Fibroblast of skin of right biceps (primary cell): ENCODE data around the gene TAF11L2.
"Not testable (repeated sequence)": the region's sequence is repeated elsewhere in the genome, so short reads cannot be mapped to it uniquely, and the experiment has no call there.

Experiments used
- DNase-seq: peaks from one replicate; pipeline ENCODE4 v3.0.0-alpha.2; 2013

Gene TAF11L2

DNA sequence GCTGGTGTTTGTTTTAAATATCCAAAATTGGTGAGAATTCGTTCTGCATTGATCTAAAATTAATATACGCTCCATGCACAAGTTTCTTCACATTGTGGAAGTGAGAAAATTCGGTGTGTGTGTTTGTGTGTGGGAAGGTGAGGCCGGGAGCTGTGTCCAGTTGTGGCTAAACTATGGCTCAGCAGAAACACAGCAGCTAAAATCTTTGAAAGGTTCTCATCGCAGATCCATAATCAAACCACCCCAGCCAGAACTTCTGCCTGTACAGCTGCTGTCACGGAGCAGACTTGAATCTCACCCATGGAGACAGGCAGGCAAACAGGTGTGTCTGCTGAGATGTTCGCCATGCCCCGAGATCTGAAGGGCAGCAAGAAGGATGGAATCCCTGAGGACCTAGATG lies at the start of gene TAF11L2:
TAF11L2 (plus strand) TSS at position 301 of the 400 bp plus-strand sequence.
- not testable (repeated sequence) for DNase-seq

DNA sequence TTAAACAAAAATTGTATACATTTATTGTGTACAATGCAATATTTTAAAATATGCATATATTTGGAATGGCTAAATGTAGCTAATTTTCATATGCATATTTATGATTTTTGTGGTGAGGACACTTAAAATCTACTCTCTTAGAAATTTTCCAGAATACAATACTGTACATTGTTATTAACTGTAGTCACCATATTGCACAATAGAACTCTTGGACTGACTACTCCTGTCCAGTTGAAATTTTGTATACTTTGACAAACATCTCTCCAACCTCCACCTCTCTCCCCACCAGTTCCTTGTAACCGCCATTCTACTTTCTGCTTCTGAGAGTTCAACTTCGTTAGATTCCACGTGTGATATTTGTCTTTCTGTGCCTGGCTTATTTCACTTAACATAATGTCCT lies 49.2 kb upstream of the TAF11L2 start:
- DNase-seq: no peak

GRCh38 chr5:17452936-17453335 lies 45.1 kb upstream of the TAF11L2 start:
- no peak for DNase-seq

DNA sequence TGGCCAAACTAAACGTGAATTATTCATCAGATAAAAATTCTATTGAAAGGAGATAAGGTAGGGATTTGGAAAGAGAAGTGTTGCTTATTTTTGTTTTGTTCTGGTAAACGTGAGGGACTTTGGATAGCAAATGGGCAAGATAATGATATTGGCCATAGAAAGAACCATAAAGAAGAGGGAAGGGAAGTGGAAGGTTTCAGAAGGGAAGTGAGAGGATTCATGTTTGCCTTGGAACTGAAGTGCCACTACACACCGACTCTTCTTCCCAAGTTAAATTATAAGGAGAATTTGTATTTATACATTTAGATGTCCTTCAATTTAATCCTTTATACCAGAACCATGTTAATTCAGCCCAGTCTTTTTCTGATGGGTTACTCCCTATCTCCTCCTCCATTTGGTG lies 42.1 kb upstream of the TAF11L2 start:
- DNase-seq: no peak

DNA sequence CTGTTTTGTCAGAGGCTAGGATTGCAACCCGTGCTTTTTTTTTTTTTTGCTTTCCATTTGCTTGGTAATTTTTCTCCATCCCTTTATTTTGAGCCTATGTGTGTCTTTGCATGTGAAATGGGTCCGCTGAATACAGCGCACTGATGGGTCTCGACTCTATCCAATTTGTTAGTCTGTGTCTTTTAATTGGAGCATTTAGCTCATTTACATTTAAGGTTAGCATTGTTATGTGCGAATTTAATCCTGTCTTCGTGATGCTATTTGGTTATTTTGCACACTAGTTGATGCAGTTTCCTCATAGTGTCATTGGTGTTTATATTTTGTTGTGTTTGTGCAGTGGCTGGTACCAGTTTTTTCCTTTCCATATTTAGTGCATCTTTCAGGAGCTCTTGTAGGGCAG lies 36.2 kb upstream of the TAF11L2 start:
- no peak for DNase-seq

GRCh38 chr5:17463653-17464052 lies 34.4 kb upstream of the TAF11L2 start:
- no peak for DNase-seq

GRCh38 chr5:17470064-17470463 lies 28.0 kb upstream of the TAF11L2 start:
- DNase-seq: no peak

GRCh38 chr5:17475064-17475463 lies 23.0 kb upstream of the TAF11L2 start:
- DNase-seq: not testable (repeated sequence)

- no peak for DNase-seq
Observed at GRCh38 chr5:17477043-17477442, 21.0 kb upstream of the TAF11L2 start.

DNA sequence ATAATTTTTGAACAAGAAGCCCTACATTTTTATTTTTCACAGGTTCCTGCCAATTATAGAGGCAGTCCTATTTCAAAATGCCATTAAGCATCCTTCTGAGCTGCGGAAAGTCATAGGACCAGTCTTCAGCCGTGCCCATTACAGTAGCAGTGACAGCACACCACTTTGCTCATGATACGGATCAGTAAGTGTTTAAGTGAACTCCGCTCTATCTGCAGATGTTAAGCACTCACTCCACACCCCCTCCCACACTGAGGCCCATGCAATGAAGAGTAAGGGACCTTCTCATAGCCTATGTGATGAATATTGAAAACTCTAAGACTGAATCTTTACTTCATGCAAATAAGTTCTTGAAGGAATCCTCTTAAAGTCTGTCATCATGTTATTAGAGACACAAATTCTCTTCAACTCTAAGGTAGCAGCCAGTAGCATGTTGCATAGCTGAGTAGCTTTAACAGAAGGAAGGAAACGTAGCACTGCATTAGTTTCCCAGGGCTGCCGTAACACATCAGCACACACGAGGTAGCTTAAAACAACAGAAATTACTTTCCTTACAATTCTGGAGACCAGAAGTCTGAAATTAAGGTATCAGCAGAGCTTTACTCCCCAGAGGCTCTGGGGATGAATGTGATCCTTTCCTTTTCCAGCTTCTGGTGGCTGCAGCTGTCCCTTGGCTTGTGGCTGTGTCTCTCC lies 20.3 kb upstream of the TAF11L2 start:
- no peak for DNase-seq

- DNase-seq: no peak
Observed at GRCh38 chr5:17481378-17481777, 16.7 kb upstream of the TAF11L2 start.

- DNase-seq: no peak
Observed at GRCh38 chr5:17482790-17483189, 15.2 kb upstream of the TAF11L2 start.

DNA sequence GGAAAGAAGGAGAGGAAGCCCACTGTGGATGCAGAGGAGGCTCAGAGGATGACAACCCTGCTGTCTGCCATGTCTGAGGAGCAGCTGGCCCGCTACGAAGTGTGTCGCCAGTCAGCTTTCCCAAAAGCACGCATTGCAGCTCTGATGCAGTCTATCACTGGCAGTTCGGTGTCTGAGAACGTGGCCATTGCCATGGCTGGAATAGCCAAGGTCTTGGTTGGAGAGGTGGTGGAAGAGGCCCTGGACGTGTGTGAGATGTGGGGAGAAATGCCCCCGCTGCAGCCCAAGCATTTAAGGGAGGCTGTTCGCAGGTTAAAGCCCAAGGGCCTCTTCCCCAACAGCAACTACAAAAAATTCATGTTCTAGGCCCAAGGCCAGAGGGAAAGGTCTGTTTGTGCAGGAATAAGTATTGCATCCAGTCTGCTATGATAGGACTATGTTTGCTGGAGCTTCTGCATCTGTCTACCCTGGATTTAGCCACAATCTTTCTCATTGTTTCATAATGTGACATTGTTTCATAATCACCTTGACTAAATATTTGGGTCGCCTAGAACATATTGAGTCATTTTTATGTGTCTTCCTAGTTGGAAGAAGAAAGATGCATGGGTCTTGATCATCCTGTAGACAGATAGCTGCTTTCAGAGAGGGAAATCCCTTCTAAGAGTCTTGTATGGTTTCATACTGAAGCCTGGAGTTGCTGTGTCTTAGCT lies 11.4 kb upstream of the TAF11L2 start:
- not testable (repeated sequence) for DNase-seq

DNA sequence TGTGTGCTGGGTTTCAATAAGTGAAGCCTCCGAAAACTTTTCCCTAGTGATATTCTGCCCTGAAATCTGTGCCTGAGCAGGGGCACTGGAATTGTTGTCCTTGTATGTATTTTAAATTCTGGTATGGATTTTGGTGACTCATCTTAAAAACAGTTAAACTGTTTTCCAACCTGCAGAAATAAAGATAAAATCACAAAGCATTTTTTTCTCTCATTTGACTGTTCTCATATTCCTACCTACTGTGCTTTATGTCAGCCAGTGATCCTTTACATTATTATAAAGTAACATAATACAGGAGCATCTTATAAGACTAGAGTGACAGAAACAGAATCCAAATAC lies 10.9 kb upstream of the TAF11L2 start:
- no peak for DNase-seq

GRCh38 chr5:17491257-17491656 lies 6.8 kb upstream of the TAF11L2 start:
- DNase-seq: not testable (repeated sequence)

GRCh38 chr5:17492770-17493169 lies 5.3 kb upstream of the TAF11L2 start:
- DNase-seq: no peak

DNA sequence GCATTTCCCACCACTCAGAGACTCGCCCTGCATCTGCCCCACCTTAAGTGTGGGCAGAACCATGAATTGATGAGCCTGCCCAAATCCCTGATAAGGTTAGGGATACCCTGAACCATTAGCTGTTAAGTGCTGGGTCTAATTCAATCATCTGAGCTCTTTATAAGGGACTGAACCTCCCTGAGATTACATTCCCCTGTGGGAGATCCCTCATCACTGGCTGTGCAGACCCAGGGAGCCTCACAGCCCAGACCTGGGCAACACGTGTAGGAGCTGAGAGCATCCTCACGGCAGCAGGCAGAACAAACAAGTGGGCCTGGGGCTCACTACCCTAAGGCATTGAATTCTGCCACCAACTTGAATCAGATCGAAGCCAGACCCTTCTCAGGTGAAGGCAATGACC lies 585 bp upstream of the TAF11L2 start:
- no peak for DNase-seq

GRCh38 chr5:17511775-17512325 lies 13.8 kb downstream of the TAF11L2 start:
- no peak for DNase-seq

DNA sequence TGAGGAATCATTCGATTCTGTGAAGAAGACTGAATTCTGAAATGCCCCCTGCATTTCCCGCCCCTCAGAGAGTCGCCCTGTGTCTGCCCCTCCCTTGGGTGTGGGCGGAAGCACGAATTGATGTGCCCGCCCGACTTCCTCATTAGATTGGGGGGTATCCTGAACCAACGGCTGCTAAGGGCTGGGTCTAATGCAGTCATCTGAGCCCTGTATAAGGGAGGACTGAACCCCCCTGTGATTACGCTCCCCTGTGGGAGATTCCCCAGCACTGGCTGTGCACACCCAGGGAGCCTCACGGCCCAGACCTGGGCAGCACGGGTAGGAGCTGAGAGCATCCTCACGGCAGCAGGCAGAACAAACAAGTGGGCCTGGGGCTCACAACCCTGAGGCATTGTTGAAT lies 19.5 kb downstream of the TAF11L2 start:
- DNase-seq: not testable (repeated sequence)

GRCh38 chr5:17518067-17518466 lies 20.0 kb downstream of the TAF11L2 start, which contains the start of gene TAF11L3:
TSS of gene TAF11L3 (plus strand) at chr5:17518367.
- not testable (repeated sequence) for DNase-seq

- not testable (repeated sequence) for DNase-seq
Observed at GRCh38 chr5:17519508-17519907, 21.5 kb downstream of the TAF11L2 start.

DNA sequence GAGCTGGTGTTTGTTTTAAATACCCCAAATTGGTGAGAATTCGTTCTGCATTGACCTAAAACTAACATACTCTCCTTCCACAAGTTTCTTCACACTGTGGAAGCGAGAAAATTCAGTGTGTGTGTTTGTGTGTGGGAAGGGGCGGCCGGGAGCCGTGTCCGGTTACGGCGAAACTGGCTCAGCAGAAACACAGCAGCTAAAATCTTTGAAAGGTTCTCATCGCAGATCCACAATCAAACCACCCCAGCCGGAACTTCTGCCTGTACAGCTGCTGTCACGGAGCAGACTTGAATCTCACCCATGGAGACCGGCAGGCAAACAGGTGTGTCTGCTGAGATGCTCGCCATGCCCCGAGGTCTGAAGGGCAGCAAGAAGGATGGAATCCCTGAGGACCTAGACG lies 23.5 kb downstream of the TAF11L2 start, which contains the start of gene TAF11L4:
TAF11L4 (plus strand) TSS at position 301 of the 400 bp plus-strand sequence.
- DNase-seq: not testable (repeated sequence)

DNA sequence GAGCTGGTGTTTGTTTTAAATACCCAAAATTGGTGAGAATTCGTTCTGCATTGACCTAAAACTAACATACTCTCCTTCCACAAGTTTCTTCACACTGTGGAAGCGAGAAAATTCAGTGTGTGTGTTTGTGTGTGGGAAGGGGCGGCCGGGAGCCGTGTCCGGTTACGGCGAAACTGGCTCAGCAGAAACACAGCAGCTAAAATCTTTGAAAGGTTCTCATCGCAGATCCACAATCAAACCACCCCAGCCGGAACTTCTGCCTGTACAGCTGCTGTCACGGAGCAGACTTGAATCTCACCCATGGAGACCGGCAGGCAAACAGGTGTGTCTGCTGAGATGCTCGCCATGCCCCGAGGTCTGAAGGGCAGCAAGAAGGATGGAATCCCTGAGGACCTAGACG lies 26.9 kb downstream of the TAF11L2 start, which contains the start of gene TAF11L5:
TAF11L5 (plus strand) TSS at position 301 of the 400 bp plus-strand sequence.
- not testable (repeated sequence) for DNase-seq

DNA sequence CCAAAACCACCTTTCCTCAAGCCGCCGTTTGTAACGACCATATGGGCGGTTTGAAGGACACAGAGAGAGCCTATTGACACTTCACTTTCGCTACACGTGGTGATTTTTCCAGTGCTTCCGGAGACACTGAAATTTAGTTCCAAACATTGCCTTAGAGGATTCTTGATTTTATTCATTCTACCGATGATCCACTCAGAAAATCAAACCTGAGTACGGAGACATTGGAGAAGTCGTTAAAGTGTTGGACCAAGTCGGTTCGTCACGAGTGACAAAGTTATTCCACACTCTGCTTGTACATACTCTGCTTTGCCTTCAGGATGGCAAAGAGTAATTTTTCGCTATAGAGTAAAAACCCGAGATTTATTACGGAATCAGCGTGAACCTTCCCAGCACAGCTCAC lies 28.5 kb downstream of the TAF11L2 start:
- peak; percentile 4 for DNase-seq
